KMS-11 (cell line): ENCODE data around the gene SLC45A3.

ENCODE experiments used
- H2AFZ ChIP-seq: fragments of 200-600 bp; sonication (generic); 2 replicates; pipeline ENCODE4 v1.6.1; 2016; ENCODE audit warnings: antibody characterized with exemption, mixed run types, low read depth
- H3K27ac ChIP-seq: fragments of 200-600 bp; sonication (generic); 2 replicates; pipeline ENCODE4 v1.6.1; 2016; ENCODE audit warnings: mild to moderate bottlenecking, mixed run types
- H3K27me3 ChIP-seq: fragments of 200-600 bp; sonication (generic); 2 replicates; pipeline ENCODE4 v1.6.1; 2017; ENCODE audit warnings: mild to moderate bottlenecking, low read depth, mixed run types, moderate library complexity; ENCODE audit not compliant: insufficient read depth
- H3K36me3 ChIP-seq: fragments of 200-600 bp; sonication (generic); 2 replicates; pipeline ENCODE4 v1.6.1; 2017; ENCODE audit warnings: mild to moderate bottlenecking, mixed run types; ENCODE audit not compliant: insufficient read depth
- H3K4me1 ChIP-seq: fragments of 200-600 bp; sonication (generic); 2 replicates; pipeline ENCODE4 v1.6.1; 2016; ENCODE audit warnings: mild to moderate bottlenecking, low read depth, mixed run types; ENCODE audit not compliant: poor library complexity, severe bottlenecking
- H3K4me2 ChIP-seq: fragments of 200-600 bp; sonication (generic); 2 replicates; pipeline ENCODE4 v1.7.0; 2016; ENCODE audit warnings: mild to moderate bottlenecking, mixed run types
- H3K4me3 ChIP-seq: fragments of 200-600 bp; sonication (generic); IDR thresholded peaks from 2 replicates; pipeline ENCODE4 v1.6.1; 2017; ENCODE audit warnings: low read depth, low read length, mixed read lengths; ENCODE audit not compliant: insufficient read depth
- H3K79me2 ChIP-seq: fragments of 200-600 bp; sonication (generic); 2 replicates; pipeline ENCODE4 v1.6.1; 2016; ENCODE audit warnings: low read depth, mixed run types; ENCODE audit not compliant: insufficient read depth
- H3K9ac ChIP-seq: fragments of 200-600 bp; sonication (generic); 2 replicates; pipeline ENCODE4 v1.6.1; 2016; ENCODE audit warnings: mild to moderate bottlenecking, mixed run types
- H4K20me1 ChIP-seq: fragments of 200-600 bp; sonication (generic); 2 replicates; pipeline ENCODE4 v1.6.1; 2016; ENCODE audit warnings: mild to moderate bottlenecking, mixed run types; ENCODE audit not compliant: insufficient read depth
- TF ChIP-seq, protein P1 (sequence below): fragments of 200-600 bp; sonication (generic); conservative IDR thresholded peaks from 2 replicates; pipeline ENCODE4 v1.6.1; 2017; ENCODE audit warnings: low read depth, mild to moderate bottlenecking, antibody characterized with exemption, low read length, moderate library complexity, mixed read lengths

The SLC45A3 gene

DNA sequence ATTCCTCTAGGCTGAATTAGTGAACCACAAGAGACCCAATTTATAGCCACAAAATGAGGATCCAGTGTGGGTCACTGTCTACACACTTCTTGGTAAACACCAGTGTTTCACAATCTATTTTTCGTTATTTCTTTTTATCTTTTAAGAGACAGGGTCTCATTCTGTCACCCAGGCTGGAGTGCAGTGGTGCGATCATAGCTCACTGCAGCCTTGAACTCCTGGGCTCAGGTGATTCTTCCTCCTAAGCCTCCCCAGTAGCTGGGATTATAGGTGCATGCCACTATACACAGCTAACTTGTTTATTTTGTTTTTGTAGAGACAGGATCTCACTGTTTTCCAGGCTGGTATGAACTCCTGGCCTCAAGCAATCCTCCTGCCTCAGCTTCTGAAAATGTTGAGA, 29.3 kb upstream of the SLC45A3 start:
- TF ChIP-seq, protein P1, sequence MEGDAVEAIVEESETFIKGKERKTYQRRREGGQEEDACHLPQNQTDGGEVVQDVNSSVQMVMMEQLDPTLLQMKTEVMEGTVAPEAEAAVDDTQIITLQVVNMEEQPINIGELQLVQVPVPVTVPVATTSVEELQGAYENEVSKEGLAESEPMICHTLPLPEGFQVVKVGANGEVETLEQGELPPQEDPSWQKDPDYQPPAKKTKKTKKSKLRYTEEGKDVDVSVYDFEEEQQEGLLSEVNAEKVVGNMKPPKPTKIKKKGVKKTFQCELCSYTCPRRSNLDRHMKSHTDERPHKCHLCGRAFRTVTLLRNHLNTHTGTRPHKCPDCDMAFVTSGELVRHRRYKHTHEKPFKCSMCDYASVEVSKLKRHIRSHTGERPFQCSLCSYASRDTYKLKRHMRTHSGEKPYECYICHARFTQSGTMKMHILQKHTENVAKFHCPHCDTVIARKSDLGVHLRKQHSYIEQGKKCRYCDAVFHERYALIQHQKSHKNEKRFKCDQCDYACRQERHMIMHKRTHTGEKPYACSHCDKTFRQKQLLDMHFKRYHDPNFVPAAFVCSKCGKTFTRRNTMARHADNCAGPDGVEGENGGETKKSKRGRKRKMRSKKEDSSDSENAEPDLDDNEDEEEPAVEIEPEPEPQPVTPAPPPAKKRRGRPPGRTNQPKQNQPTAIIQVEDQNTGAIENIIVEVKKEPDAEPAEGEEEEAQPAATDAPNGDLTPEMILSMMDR, result no peak
- Histone ChIP-seq H3K4me3 (no peak overlapping the region), H3K4me1 (peaks cover 4% of the 10 kb centered on the region), H3K4me2 (no peak overlapping the region), H3K9ac (no peak overlapping the region), H3K36me3 (no peaks in the 10 kb centered on the region), H2AFZ (no peak overlapping the region), H4K20me1 (no peaks in the 10 kb centered on the region), H3K79me2 (no peaks in the 10 kb centered on the region), H3K27me3 (no peaks in the 10 kb centered on the region), H3K27ac (no peak overlapping the region)

DNA sequence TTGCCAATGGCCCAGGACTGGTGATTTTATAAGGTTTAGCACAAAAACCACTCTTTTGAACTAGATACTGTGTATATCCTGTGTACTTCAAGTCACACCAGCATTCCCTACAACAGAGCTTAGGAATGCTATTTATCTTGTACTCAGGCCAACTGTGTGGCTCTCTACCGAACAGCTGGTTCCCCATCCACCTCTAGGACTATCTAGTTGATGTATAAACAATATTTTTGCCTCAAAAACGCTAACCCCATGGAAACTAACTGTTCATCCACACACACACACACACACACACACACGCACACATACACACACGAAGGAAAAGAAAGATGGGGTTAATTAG, 28.7 kb upstream of the SLC45A3 start:
- Histone ChIP-seq H3K27ac (no peak overlapping the region), H4K20me1 (no peaks in the 10 kb centered on the region), H2AFZ (no peak overlapping the region), H3K4me2 (no peak overlapping the region), H3K9ac (no peak overlapping the region), H3K4me1 (peaks cover 4% of the 10 kb centered on the region), H3K36me3 (no peaks in the 10 kb centered on the region), H3K27me3 (no peaks in the 10 kb centered on the region), H3K79me2 (no peaks in the 10 kb centered on the region), H3K4me3 (no peak overlapping the region)
- TF ChIP-seq, protein P1, result no peak

DNA sequence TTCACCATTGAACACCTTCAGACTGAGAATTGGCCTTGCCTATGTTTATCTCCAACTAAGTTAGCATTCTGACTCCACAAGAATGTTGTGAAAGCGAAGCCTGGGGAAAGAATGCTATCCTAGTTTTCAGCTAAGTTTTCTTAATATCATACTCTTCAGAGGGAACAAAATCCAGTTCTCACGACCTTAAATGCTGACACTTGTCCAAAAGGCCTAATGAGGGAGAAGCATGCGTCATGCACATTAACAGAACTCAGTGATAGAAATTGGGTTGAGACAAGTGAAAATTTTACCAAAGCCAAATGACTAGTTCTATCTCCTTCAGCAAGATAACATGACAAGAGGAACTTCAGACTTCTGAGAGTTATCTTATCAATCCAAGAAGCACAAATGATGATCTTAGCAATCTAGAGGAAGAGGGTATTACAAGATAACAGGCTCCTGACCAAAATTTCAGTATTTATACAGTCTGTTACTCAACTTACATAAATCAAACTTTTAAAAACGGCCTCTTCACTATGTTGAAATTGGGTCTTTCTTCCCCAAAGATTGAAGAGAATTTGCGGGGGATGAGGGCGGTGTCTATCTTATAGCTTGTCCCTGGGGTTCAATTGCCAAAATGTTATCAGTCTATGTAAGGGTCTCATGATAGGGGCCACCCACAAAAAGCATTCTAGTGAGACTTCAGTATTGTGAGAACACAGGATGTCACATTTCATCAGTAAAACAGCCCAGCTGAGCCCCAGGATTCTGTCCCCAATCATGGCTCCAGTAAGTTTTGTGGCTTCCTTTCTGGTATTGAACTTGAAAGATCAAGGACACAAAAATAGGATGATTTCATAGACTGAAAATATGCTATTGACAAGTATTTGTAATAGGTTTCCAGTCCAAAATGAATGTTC, 26.5 kb upstream of the SLC45A3 start:
- Histone ChIP-seq H3K9ac (no peak overlapping the region), H3K36me3 (no peaks in the 10 kb centered on the region), H3K27ac (no peak overlapping the region), H3K4me2 (no peak overlapping the region), H4K20me1 (no peaks in the 10 kb centered on the region), H2AFZ (no peak overlapping the region), H3K4me3 (no peak overlapping the region), H3K27me3 (no peaks in the 10 kb centered on the region), H3K79me2 (no peaks in the 10 kb centered on the region), H3K4me1 (peaks cover 4% of the 10 kb centered on the region)
- TF ChIP-seq, protein P1, result no peak

DNA sequence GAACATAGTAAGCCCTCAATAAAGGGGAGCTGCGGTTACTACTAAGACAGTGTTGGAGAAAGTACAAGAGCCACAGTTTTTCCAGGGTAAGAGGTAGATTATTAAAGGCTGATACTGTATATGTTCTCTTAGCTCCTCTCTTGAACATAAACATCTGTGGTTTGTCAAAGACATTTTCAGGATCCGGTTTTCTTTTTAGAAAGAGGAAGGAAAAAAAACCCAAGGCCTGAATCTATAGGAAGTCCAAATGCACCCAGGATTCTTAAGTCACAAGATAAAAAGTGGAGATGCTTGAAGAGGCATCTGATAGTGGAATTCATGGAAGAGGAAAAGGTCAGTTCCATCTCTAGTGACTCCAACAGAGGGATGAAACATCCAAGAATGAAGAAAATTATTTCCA, 24.6 kb upstream of the SLC45A3 start:
- Histone ChIP-seq H3K27ac (no peak overlapping the region), H3K79me2 (no peaks in the 10 kb centered on the region), H3K4me3 (no peak overlapping the region), H3K9ac (no peak overlapping the region), H3K36me3 (no peaks in the 10 kb centered on the region), H3K4me1 (no peaks in the 10 kb centered on the region), H4K20me1 (no peaks in the 10 kb centered on the region), H2AFZ (no peak overlapping the region), H3K4me2 (no peak overlapping the region), H3K27me3 (no peaks in the 10 kb centered on the region)
- TF ChIP-seq, protein P1, result no peak
